Right atrium auricular region (tissue), 2 donors: ENCODE results near the gene SPRYD4. TPM values are rescaled to one million over a fixed set of nuclear protein-coding genes. Genes with fewer than 3 reads are reported as not detected.

Experiments used
- DNase-seq: peaks from one replicate; pipeline ENCODE4 v3.0.0-alpha.2; 2019; ENCODE audit warnings: low spot score
- H3K27ac ChIP-seq, 2 donors: fragments of 200-600 bp; sonication (generic); 1 replicate in 1 of 2; 2 replicates in 1 of 2; pipeline ENCODE4 v1.5.1; 2016 to 2019
- H3K27me3 ChIP-seq, 2 donors: fragments of 200-600 bp; sonication (generic); one replicate each; pipeline versions ENCODE4 v1.5.1 to v1.6.0; 2017 to 2019
- H3K36me3 ChIP-seq: fragments of 200-600 bp; sonication (generic); one replicate; pipeline ENCODE4 v1.5.1; 2016
- H3K4me1 ChIP-seq, 2 donors: fragments of 200-600 bp; sonication (generic); one replicate each; pipeline versions ENCODE4 v1.5.1 to v1.6.0; 2017 to 2019
- H3K4me3 ChIP-seq, 2 donors: fragments of 200-600 bp; sonication (generic); 1 replicate in 1 of 2; 2 replicates in 1 of 2; pipeline ENCODE4 v1.5.1; 2017 to 2019; ENCODE audit warnings: mild to moderate bottlenecking in 1 of 2, moderate library complexity in 1 of 2
- H3K9me3 ChIP-seq, 2 donors: fragments of 200-600 bp; sonication (generic); one replicate each; pipeline ENCODE4 v1.5.1; 2019
- total RNA-seq, 2 donors: library from RNA; depleted of rRNA; stranded (reverse); fragments of >200 nt; gene quantifications; one replicate each; pipeline ENCODE4 v1.1.0, GENCODE V29; 2016
- TF ChIP-seq, protein P1 (sequence below), 2 donors: fragments of 200-600 bp; sonication (generic); IDR thresholded peaks; one replicate each; pipeline ENCODE4 v1.5.1; 2019; ENCODE audit warnings: antibody characterized with exemption in 2 of 2

The SPRYD4 gene
- total RNA-seq = 1 to 10 TPM; 1.7 to 2.7 TPM

DNA sequence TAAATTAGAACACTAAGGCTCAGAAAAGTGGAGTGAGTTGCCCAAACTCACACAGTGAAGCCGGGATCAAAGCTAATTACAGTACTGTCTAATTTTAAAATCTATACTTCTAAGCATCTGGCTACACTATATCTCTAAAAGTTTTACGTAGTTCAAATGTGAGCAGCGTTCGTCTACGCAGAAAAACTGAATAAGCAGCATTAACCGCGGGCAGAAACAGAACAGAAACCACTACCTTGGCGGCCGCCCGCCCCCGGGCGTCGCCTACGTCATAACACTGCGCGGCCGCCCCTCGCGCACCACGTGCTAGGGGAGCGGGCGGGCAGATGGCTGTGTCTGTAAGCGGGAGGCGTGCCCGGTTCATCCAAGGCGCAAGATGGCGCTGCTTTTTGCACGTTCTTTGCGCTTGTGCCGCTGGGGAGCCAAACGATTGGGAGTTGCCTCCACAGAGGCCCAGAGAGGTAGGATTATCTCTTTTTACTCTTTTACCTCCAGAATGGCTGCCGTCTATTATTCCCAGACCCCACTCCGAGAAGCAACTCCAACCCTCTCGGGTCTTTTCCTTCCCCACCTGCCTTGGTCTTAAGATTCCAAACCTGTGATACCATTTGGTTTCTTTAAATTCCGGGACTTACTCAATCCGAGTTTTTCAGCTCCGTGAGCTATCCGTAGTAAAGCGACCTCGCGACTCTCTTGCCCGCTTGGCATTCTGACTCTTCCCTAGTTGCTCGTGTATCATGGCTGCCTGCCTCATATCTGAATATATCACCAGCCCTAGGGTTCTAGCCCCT lies at the start of gene SPRYD4:
TSS of gene SPRYD4 (plus strand) at position 363 of the 791 bp plus-strand sequence. CDS start at position 377, 14 bp downstream.
- H3K36me3 ChIP-seq = no peaks in the 10 kb centered on the region
- DNase-seq = peak; percentile 95
- peak within 1 kb of the TSS; percentile 82 to 88 for H3K27ac ChIP-seq
- H3K4me3 ChIP-seq = peak within 1 kb of the TSS; percentile 78 to 84
- TF ChIP-seq, protein P1, sequence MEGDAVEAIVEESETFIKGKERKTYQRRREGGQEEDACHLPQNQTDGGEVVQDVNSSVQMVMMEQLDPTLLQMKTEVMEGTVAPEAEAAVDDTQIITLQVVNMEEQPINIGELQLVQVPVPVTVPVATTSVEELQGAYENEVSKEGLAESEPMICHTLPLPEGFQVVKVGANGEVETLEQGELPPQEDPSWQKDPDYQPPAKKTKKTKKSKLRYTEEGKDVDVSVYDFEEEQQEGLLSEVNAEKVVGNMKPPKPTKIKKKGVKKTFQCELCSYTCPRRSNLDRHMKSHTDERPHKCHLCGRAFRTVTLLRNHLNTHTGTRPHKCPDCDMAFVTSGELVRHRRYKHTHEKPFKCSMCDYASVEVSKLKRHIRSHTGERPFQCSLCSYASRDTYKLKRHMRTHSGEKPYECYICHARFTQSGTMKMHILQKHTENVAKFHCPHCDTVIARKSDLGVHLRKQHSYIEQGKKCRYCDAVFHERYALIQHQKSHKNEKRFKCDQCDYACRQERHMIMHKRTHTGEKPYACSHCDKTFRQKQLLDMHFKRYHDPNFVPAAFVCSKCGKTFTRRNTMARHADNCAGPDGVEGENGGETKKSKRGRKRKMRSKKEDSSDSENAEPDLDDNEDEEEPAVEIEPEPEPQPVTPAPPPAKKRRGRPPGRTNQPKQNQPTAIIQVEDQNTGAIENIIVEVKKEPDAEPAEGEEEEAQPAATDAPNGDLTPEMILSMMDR (IDR thresholded peaks at IDR 0.05) = peak; percentile 22 to 62
- H3K4me1 ChIP-seq = peaks cover 0 to 23% of the 10 kb centered on the region in 2 donors
- H3K27me3 ChIP-seq = no peaks in the 10 kb centered on the region
- H3K9me3 ChIP-seq = no peaks in the 10 kb centered on the region

DNA sequence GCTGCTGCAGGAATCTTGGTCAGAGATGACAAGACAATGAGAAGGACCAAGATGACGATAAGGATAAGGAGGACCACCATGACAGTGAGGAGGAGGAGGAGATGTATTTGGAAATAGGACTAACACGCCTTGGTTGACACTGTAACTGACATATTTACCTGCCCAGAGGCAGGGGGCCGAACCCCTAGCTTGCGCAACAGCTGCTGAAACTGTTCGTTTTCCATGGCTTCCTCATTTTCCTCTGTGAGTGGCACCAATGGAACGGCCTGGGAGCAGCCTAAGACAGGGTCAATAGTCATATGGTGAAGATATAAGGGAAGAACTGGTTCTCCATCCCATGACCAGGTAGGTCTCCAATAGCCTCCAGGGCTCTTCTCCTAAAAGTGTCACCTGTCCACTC lies 48.0 kb upstream of the SPRYD4 start:
- Histone ChIP-seq H3K36me3 (no peaks in the 10 kb centered on the region), H3K9me3 (no peaks in the 10 kb centered on the region), H3K27me3 (no peaks in the 10 kb centered on the region), H3K27ac (no peak overlapping the region), H3K4me3 (no peak overlapping the region), H3K4me1 (no peaks in the 10 kb centered on the region)
- no peak for DNase-seq
- TF ChIP-seq, protein P1 (IDR thresholded peaks at IDR 0.05) = no peak

DNA sequence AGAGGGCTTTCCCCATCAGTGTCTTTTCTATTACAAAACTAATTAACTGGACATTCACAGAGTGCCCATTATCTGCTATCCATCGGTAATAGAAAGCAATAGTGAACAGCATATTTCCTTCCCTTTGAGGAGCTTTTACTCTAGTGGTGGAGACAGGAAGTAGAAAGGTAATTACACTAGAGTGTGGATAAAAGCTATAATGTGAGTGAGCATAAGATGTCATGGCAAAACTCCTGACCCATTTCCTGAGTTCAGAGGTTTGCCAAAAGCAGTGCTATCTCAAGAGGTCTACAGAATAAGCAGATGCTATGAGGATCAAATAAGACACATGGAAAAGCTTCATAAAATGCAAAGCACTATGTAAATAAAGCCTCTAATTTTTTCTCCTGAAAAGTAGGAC lies 43.2 kb upstream of the SPRYD4 start:
- Histone ChIP-seq H3K9me3 (no peaks in the 10 kb centered on the region), H3K4me1 (no peaks in the 10 kb centered on the region), H3K27ac (no peak overlapping the region), H3K4me3 (no peak overlapping the region), H3K27me3 (no peaks in the 10 kb centered on the region), H3K36me3 (no peaks in the 10 kb centered on the region)
- no peak for DNase-seq
- TF ChIP-seq, protein P1 (IDR thresholded peaks at IDR 0.05) = no peak

DNA sequence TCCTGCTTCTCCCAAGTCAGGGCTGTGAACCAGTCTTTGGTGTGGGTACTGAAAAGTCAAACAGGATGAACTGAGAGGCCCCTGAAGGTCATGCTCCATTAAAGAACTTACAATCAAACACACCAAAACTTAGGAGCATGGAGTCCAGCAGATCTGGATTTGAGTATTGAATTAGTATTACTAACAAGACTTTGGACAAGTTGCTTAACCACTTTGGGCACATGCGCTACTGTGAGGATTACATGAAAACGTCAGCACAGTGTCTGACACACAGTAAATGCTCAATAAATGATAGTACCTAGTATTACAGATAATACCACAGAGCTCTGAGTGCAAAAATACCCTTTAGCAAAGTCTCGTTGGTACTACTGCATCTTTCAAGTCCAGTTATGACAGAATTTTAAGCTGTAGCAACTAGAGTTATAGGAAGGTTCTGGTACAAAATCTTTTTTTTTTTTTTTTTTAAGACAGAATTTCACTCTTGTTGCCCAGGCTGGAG lies 42.4 kb upstream of the SPRYD4 start:
- no peaks in the 10 kb centered on the region for H3K36me3 ChIP-seq
- no peak overlapping the region for H3K27ac ChIP-seq
- no peaks in the 10 kb centered on the region for H3K27me3 ChIP-seq
- DNase-seq = no peak
- no peak overlapping the region for H3K4me3 ChIP-seq
- no peaks in the 10 kb centered on the region for H3K9me3 ChIP-seq
- TF ChIP-seq, protein P1 (IDR thresholded peaks at IDR 0.05) = no peak
- no peaks in the 10 kb centered on the region for H3K4me1 ChIP-seq

DNA sequence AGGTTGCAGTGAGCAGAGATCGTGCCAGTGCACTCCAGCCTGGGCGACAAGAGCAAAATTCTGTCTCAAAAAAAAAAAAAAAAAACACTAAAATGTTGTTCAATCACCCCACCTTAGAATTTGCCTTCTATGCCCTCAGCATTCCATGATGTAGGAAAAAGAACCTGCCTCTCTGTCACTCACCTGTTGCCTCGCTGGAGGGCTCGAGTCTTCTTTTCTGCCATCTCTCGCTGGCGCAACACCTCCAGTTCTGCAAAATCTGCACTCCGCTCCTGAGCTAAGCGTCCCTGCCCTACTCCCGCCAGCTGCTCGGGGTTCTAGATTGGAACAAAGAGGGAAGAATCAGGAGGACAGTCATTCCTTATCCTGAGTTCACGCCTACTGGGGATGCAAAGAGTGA lies 37.1 kb upstream of the SPRYD4 start:
- TF ChIP-seq, protein P1 (IDR thresholded peaks at IDR 0.05) = no peak
- Histone ChIP-seq H3K4me1 (no peaks in the 10 kb centered on the region), H3K27ac (no peak overlapping the region), H3K4me3 (no peak overlapping the region), H3K27me3 (no peaks in the 10 kb centered on the region), H3K36me3 (no peaks in the 10 kb centered on the region), H3K9me3 (no peaks in the 10 kb centered on the region)
- no peak for DNase-seq
